Loucy (cell line): Measurements from ENCODE around the gene HAPLN2.
"Not testable (repeated sequence)": the region's sequence is repeated elsewhere in the genome, so short reads cannot be mapped to it uniquely, and the experiment has no call there.

Source experiments
- H2AFZ ChIP-seq: fragments of 200-600 bp; sonication (generic); 2 replicates; pipeline ENCODE4 v1.6.0; 2016; ENCODE audit warnings: antibody characterized with exemption, mild to moderate bottlenecking, low read length, moderate library complexity
- H3F3A ChIP-seq: fragments of 200-600 bp; 2 replicates; pipeline ENCODE4 v1.6.0; 2016; ENCODE audit warnings: antibody characterized with exemption, low read depth, mild to moderate bottlenecking
- H3K27me3 ChIP-seq: fragments of 200-600 bp; sonication (generic); 2 replicates; pipeline ENCODE4 v1.6.1; 2014; ENCODE audit warnings: low read length, mild to moderate bottlenecking; ENCODE audit not compliant: insufficient read depth, poor library complexity, severe bottlenecking
- H3K36me3 ChIP-seq: fragments of 200-600 bp; sonication (generic); 2 replicates; pipeline ENCODE4 v1.6.1; 2016; ENCODE audit warnings: low read length; ENCODE audit not compliant: insufficient read depth
- H3K4me1 ChIP-seq: fragments of 200-600 bp; sonication (generic); 2 replicates; pipeline ENCODE4 v1.5.1; 2014; ENCODE audit warnings: low read length, mild to moderate bottlenecking; ENCODE audit not compliant: insufficient read depth, poor library complexity, severe bottlenecking
- H3K4me2 ChIP-seq: fragments of 200-600 bp; sonication (generic); 2 replicates; pipeline ENCODE4 v1.6.0; 2014; ENCODE audit warnings: antibody characterized with exemption, low read length, low read depth, mild to moderate bottlenecking; ENCODE audit not compliant: poor library complexity, severe bottlenecking
- H3K4me3 ChIP-seq: fragments of 200-600 bp; sonication (generic); 2 replicates; pipeline ENCODE4 v1.5.1; 2014; ENCODE audit warnings: low read length, mild to moderate bottlenecking, mixed read lengths; ENCODE audit not compliant: poor library complexity, severe bottlenecking
- H3K79me2 ChIP-seq: fragments of 200-600 bp; sonication (generic); 2 replicates; pipeline ENCODE4 v1.6.1; 2014; ENCODE audit warnings: low read length; ENCODE audit not compliant: insufficient read depth
- H3K9ac ChIP-seq: fragments of 200-600 bp; sonication (generic); 2 replicates; pipeline ENCODE4 v1.6.0; 2014; ENCODE audit warnings: mild to moderate bottlenecking, low read depth, low read length, moderate library complexity; ENCODE audit not compliant: poor library complexity, severe bottlenecking
- H3K9me2 ChIP-seq: fragments of 200-600 bp; sonication (generic); replicated peaks from 2 replicates; pipeline ENCODE4 v1.6.1; 2016; ENCODE audit warnings: low read depth, low read length, mixed read lengths
- H3K9me3 ChIP-seq: fragments of 200-600 bp; sonication (generic); 2 replicates; pipeline ENCODE4 v1.6.1; 2014; ENCODE audit warnings: mild to moderate bottlenecking, antibody characterized with exemption, low read length, low read depth; ENCODE audit not compliant: insufficient read depth
- H4K20me1 ChIP-seq: fragments of 200-600 bp; sonication (generic); 2 replicates; pipeline ENCODE4 v1.6.0; 2014; ENCODE audit warnings: antibody characterized with exemption, low read length, mild to moderate bottlenecking; ENCODE audit not compliant: insufficient read depth, poor library complexity, severe bottlenecking
- CTCF ChIP-seq: fragments of 200-600 bp; sonication (generic); conservative IDR thresholded peaks from 2 replicates; pipeline ENCODE4 v1.5.1; 2014; ENCODE audit warnings: mild to moderate bottlenecking, antibody characterized with exemption, low read length
- EZH2phosphoT487 ChIP-seq: fragments of 200-600 bp; IDR thresholded peaks from 2 replicates; pipeline ENCODE4 v1.6.1; 2018; ENCODE audit warnings: antibody characterized with exemption, mild to moderate bottlenecking, moderate library complexity, borderline replicate concordance

The HAPLN2 gene

GRCh38 chr1:156586323-156586722 is 32.9 kb upstream of the HAPLN2 start:
- Histone ChIP-seq H3K9me2 (no peaks in the 10 kb centered on the region), H3F3A (no peaks in the 10 kb centered on the region), H3K36me3 (no peaks in the 10 kb centered on the region), H3K79me2 (no peaks in the 10 kb centered on the region), H3K9me3 (no peaks in the 10 kb centered on the region), H3K4me2 (no peak overlapping the region), H3K4me1 (peaks cover 8% of the 10 kb centered on the region), H4K20me1 (no peaks in the 10 kb centered on the region), H3K4me3 (no peak overlapping the region), H3K9ac (no peak overlapping the region), H3K27me3 (no peaks in the 10 kb centered on the region), H2AFZ (no peak overlapping the region)
- no peak for TF ChIP-seq EZH2phosphoT487
- TF ChIP-seq CTCF, result no peak

GRCh38 chr1:156586892-156587477 is 32.2 kb upstream of the HAPLN2 start:
- no peak for TF ChIP-seq CTCF
- TF ChIP-seq EZH2phosphoT487, result no peak
- Histone ChIP-seq H4K20me1 (no peaks in the 10 kb centered on the region), H3K4me1 (peaks cover 9% of the 10 kb centered on the region), H3K4me3 (no peak overlapping the region), H3K4me2 (no peak overlapping the region), H3K9me3 (no peaks in the 10 kb centered on the region), H2AFZ (no peak overlapping the region), H3K9ac (no peak overlapping the region), H3F3A (no peaks in the 10 kb centered on the region), H3K79me2 (peaks cover 3% of the 10 kb centered on the region), H3K9me2 (no peaks in the 10 kb centered on the region), H3K27me3 (no peaks in the 10 kb centered on the region), H3K36me3 (no peaks in the 10 kb centered on the region)

GRCh38 chr1:156587927-156588326 is 31.3 kb upstream of the HAPLN2 start:
- Histone ChIP-seq H3K79me2 (peaks cover 12% of the 10 kb centered on the region), H3K4me1 (peaks cover 14% of the 10 kb centered on the region)
- not testable (repeated sequence) for H3K9me3 ChIP-seq, H3K4me2 ChIP-seq, H3K9ac ChIP-seq, H3K4me3 ChIP-seq, H3F3A ChIP-seq, H4K20me1 ChIP-seq, H3K27me3 ChIP-seq, H3K36me3 ChIP-seq, H3K9me2 ChIP-seq, H2AFZ ChIP-seq

- no peak for TF ChIP-seq CTCF
- TF ChIP-seq EZH2phosphoT487, result no peak
- H3K9me3 ChIP-seq, result no peaks in the 10 kb centered on the region
Observed at GRCh38 chr1:156589546-156589945, 29.7 kb upstream of the HAPLN2 start.

More at GRCh38 chr1:156589546-156589945, 29.7 kb upstream of the HAPLN2 start:
- Histone ChIP-seq H3K9me2 (no peaks in the 10 kb centered on the region), H3K4me2 (no peak overlapping the region), H3K9ac (no peak overlapping the region), H2AFZ (no peak overlapping the region), H3K36me3 (no peaks in the 10 kb centered on the region), H3K27me3 (no peaks in the 10 kb centered on the region), H3F3A (no peaks in the 10 kb centered on the region), H4K20me1 (no peaks in the 10 kb centered on the region), H3K79me2 (peaks cover 14% of the 10 kb centered on the region), H3K4me3 (no peak overlapping the region), H3K4me1 (peaks cover 14% of the 10 kb centered on the region)
